Measurements from ENCODE around the gene DIP2B. TPM values are rescaled to one million over a fixed set of nuclear protein-coding genes. Genes with fewer than 3 reads are reported as not detected.

DIP2B gene
- total and polyA plus RNA-seq, 12 donors: 3.4 to 46.6 (median 25.0) TPM

DNA sequence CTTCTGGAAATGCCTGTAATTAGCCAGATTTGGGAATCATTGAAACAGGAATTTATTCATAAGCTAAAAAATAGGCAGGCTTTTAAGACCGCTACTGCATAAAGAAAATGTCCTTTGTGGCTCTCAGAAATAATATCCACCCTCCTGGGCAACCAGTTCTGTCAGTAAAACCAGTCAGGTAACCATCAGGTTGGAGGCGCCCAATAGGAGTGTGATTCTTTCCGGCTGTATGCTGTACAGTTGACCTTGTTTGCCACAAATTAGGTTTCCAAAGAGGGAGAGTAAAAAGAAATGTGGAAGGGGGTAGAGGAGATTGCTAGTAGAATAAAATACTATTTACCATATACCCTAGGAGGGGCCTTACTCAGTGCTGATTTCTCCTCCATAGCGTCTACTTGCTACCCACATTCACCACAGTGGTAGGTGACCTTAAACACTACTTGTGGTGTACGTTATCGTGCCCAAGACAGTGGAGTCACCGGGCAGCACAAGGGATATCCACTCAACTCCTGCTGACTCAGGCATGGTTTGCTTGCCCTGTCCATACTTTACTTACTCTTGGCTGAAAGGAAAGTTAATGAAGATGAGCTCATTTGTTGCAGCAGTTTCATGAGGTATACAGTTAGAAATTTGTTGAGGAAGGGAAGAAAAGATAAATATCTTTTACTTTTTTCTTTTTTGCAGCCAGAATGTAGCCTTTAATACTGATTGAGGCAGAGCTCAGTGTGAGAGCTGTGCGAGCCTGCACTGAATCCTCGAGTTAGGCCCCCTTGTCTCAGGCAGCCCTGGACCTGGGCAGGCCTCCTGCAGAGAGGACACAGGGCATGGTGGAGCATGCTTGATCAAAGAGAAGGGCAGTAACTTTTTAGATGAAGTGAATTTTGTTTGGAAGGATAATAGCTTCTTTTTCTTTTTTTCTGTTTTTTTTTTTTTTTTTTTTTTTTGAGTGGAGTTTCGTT, 76.7 kb downstream of the DIP2B start:
- Histone ChIP-seq H3K4me3 (no peak overlapping the region), H3K27me3 (no peaks in the 10 kb centered on the region), H3K9me3 (replicated peaks in 1 of 3) (no peaks in the 10 kb centered on the region), H3K27ac (peak overlapping the region in 2 of 5 donors; percentile 26 to 40), H3K36me3 (replicated peaks in 1 of 2) (no peaks in the 10 kb centered on the region), H3K4me1 (replicated peaks in 1 of 2) (peaks cover 12 to 22% of the 10 kb centered on the region in 2 donors)
- TF ChIP-seq, protein P1, sequence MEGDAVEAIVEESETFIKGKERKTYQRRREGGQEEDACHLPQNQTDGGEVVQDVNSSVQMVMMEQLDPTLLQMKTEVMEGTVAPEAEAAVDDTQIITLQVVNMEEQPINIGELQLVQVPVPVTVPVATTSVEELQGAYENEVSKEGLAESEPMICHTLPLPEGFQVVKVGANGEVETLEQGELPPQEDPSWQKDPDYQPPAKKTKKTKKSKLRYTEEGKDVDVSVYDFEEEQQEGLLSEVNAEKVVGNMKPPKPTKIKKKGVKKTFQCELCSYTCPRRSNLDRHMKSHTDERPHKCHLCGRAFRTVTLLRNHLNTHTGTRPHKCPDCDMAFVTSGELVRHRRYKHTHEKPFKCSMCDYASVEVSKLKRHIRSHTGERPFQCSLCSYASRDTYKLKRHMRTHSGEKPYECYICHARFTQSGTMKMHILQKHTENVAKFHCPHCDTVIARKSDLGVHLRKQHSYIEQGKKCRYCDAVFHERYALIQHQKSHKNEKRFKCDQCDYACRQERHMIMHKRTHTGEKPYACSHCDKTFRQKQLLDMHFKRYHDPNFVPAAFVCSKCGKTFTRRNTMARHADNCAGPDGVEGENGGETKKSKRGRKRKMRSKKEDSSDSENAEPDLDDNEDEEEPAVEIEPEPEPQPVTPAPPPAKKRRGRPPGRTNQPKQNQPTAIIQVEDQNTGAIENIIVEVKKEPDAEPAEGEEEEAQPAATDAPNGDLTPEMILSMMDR (IDR thresholded peaks at IDR 0.05): no peak
- TF ChIP-seq POLR2A (IDR thresholded peaks at IDR 0.05): no peak
- DNase-seq: peak in 2 of 7 donors; percentile 29 to 55
- WGBS, 4 donors: 70 to 78% (median 75%) methylated on average over 9 to 10 of the region's 10 CpGs
- intact Hi-C loops (cut with DNase I): no loop called here

DNA sequence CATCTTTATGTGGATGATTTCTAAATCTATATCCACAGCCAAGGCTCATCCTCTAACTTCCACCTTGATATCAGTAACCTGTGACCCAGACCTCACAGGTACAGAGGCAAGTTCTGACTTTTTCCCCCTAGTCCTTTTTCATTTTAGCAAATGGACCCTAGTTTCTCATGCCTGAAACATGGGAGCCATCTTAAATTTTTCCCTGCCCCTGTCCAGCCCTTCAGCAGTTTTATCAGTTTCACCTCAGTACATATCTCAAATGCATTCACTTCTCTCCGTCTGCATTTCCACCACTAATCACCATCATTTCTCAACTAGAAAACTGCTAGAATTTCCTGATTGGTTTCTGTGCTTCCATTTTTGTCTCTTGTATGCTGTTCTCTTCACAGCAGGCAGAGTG, 79.3 kb downstream of the DIP2B start:
- no peaks in the 10 kb centered on the region for H3K27me3 ChIP-seq

DNA sequence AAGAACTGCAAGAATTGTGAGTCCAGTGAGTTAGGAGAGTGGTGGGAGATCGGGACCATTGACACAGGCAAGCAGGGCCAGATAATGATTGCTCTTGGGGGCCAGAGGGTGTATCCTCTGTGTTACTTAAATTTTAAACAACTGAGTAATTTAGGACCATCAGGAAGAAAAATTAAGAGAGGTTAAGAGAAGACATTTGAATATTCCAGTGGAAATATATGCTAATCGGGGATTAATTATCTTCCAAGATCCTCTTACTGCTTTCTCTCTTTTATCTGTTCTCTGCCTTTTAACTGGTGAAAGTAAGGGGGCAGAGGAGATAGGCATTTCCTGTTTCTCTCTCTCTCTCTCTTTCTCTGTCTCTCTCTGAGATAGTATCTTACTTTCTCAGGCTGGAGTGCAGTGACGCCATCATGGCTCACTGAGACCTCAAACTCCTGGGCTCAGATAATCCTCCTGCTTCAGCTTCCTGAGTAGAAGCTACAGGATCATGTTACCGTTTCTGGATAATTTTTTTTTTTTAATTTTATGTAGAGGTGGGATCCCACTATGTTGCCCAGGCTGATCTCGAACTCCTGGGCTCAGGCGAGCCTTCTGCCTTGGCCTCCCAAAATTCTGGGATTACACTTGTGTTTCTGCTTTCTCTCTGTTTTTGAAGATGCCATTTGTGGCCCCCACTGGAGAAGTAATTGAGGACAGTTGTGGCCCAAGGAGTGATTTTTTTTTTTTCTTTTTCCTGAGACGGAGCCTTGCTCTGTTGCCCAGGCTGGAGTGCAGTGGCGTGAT, 85.1 kb downstream of the DIP2B start:
- H3K9me3 ChIP-seq (replicated peaks in 1 of 3): no peaks in the 10 kb centered on the region
- H3K4me1 ChIP-seq (replicated peaks in 1 of 2): no peaks in the 10 kb centered on the region
- intact Hi-C loops (cut with DNase I): no loop called here
- H3K27ac ChIP-seq: no peak overlapping the region
- 85 to 88% (median 86%) methylated on average over 8 of the region's 8 CpGs for WGBS, 4 donors
- DNase-seq: no peak
- TF ChIP-seq POLR2A (IDR thresholded peaks at IDR 0.05): no peak
- H3K27me3 ChIP-seq: no peaks in the 10 kb centered on the region
- no peak overlapping the region for H3K4me3 ChIP-seq
- H3K36me3 ChIP-seq (replicated peaks in 1 of 2): no peaks in the 10 kb centered on the region

More for the DNA sequence above, 79.3 kb downstream of the DIP2B start:
- H3K9me3 ChIP-seq (replicated peaks in 1 of 3): no peaks in the 10 kb centered on the region
- H3K36me3 ChIP-seq (replicated peaks in 1 of 2): no peaks in the 10 kb centered on the region
- DNase-seq: no peak
- TF ChIP-seq POLR2A (IDR thresholded peaks at IDR 0.05): no peak
- TF ChIP-seq, protein P1 (IDR thresholded peaks at IDR 0.05): no peak
- no peak overlapping the region for H3K27ac ChIP-seq
- H3K4me1 ChIP-seq (replicated peaks in 1 of 2): peaks cover 8 to 17% of the 10 kb centered on the region in 2 donors
- intact Hi-C loops (cut with DNase I): no loop called here
- WGBS, 4 donors: 92 to 96% (median 94%) methylated on average over 1 of the region's 1 CpG
- H3K4me3 ChIP-seq: no peak overlapping the region

DNA sequence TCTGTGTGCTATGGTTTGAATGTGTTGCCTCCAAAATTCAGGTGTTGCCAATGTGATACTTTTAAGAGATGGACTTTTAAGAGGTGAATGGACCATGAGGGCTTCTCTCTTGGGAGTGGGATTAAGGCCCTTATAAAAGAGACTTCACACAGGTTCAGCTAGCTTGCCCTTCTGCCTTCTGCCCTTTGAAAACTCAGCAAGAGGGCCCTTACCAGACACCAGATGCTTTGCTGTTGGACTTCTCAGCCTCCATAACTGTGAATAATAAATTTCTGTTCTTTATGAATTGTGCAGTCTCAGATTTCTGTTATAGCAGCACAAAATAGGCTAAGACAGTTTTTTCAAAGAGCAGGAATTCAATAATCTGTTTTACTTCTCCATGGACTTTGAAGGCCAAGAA, 86.1 kb downstream of the DIP2B start:
- TF ChIP-seq, protein P1 (IDR thresholded peaks at IDR 0.05): no peak
- TF ChIP-seq POLR2A (IDR thresholded peaks at IDR 0.05): no peak
- H3K4me1 ChIP-seq (replicated peaks in 1 of 2): no peaks in the 10 kb centered on the region
- no peaks in the 10 kb centered on the region for H3K36me3 ChIP-seq (replicated peaks in 1 of 2)
- DNase-seq: no peak
- no peak overlapping the region for H3K4me3 ChIP-seq
- intact Hi-C loops (cut with DNase I): no loop called here
- no peak overlapping the region for H3K27ac ChIP-seq
- H3K9me3 ChIP-seq (replicated peaks in 1 of 3): no peaks in the 10 kb centered on the region
- H3K27me3 ChIP-seq: no peaks in the 10 kb centered on the region

Data from adrenal gland (tissue), 12 donors.